GM23338 (cell line): ENCODE results near the gene POU5F2.

Experiments used
- CTCF ChIP-seq, 2 experiments: fragments of 200-600 bp in 1 of 2; sonication (generic) in 1 of 2; conservative IDR thresholded peaks; 2 replicates each; pipeline versions ENCODE4 v1.5.1 to v1.6.1; 2016 to 2017; ENCODE audit warnings: antibody characterized with exemption in 2 of 2, low read depth in 2 of 2, mild to moderate bottlenecking in 2 of 2, moderate library complexity in 1 of 2
- POLR2AphosphoS5 ChIP-seq: IDR thresholded peaks from 2 replicates; pipeline ENCODE4 v1.6.1; 2016; ENCODE audit warnings: antibody characterized with exemption, low read depth

GRCh38 chr5:93723681-93724080 lies 17.7 kb downstream of the POU5F2 start:
- TF ChIP-seq CTCF (conservative IDR thresholded peaks at IDR 0.05; ENCODE audit: low read depth in 2 of 2) (no peak), POLR2AphosphoS5 (no peak)
